Measurements from ENCODE around the gene NHS.
"Not testable (repeated sequence)": the region's sequence is repeated elsewhere in the genome, so short reads cannot be mapped to it uniquely, and the experiment has no call there.

Gene NHS

DNA sequence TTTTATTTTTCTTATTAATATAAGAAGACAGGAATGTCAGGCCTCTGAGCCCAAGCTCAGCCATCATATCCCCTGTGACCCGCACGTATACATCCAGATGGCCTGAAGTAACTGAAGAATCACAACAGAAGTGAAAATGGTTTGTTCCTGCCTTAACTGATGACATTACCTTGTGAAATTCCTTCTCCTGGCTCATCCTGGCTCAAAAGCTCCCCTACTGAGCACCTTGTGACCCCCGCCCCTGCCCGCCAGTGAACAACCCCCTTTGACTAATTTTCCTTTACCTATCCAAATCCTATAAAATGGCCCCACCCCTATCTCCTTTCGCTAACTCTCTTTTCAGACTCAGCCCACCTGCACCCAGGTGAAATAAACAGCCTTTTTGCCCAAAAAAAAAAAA is 71.3 kb downstream of the NHS start:
- not testable (repeated sequence) for DNase-seq (ENCODE audit: low read depth in 1 of 2, low spot score in 1 of 2)

GRCh38 chrX:17448188-17448587 is 73.2 kb downstream of the NHS start:
- no peak for DNase-seq (ENCODE audit: low read depth in 1 of 2, low spot score in 1 of 2)

DNA sequence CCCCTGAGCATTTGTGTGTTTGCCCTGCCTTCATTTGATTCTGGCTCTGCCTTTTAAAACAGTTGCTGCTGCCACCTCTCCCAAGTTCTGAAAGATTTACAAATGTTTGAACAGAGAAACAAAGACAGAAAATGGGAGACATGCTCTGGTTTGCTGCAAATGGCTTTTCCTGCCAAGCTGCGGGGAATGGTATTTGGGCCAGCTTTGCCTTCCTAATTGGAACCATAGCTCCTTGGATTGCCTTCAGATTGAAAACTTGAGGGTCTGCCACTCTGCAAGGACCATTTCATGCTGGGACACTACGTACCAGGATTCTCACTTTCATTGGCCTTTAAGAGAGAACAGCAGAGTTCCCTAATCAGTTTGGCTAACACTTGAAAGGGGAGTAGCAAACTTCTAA is 74.9 kb downstream of the NHS start:
- no peak for DNase-seq (ENCODE audit: low read depth in 1 of 2, low spot score in 1 of 2)

DNA sequence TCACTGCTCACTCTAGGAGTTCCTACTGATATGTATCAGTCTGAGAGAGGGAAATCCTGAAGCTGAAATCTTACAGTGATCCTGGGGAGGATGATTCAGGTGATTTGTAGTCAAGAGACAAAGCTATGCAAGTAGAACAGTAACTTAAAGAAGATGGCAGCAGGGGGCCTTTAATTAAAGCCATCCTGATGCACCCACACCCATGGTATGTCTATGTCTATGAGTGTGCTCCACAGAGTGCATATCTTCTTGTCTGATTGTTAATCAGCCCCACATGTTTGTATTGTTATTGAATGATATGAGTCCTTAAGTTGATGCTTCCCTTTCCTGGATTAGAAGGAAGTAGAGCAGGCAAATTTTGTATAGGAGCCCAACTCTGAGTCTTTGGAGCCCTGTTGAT is 78.8 kb downstream of the NHS start:
- DNase-seq (ENCODE audit: low read depth in 1 of 2, low spot score in 1 of 2) = no peak

GRCh38 chrX:17456526-17456925 is 81.5 kb downstream of the NHS start:
- no peak for DNase-seq (ENCODE audit: low read depth in 1 of 2, low spot score in 1 of 2)

DNA sequence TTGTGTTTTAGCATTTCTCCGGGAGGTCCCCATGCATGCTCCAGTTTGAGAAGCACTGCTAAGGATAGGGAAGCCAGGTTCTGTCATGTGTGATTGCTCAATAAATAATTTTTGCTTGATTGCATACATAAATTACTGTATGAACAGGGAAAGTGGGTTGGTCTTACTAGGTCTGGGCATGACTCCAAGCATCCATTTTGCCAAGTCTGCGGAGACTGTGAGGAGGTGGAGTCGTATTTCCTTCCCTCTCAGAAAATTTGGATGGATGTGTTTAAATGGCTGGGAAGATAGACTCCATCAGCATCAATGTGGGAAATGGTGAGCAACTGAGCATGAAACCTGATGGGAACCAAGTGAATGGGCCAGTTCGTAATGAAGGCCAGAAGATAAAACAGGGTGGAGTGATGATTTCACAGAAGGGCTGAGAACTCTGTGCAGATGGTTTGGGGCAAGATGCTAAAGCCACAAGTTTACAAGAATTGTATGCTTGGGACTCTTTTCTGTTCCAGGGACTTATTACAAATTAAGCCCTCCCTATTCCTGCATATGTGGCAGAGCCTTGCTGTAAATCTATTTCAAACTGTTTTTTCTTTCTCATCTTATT is 84.1 kb downstream of the NHS start:
- no peak for DNase-seq (ENCODE audit: low read depth in 1 of 2, low spot score in 1 of 2)

GRCh38 chrX:17459661-17460060 is 84.7 kb downstream of the NHS start:
- DNase-seq (ENCODE audit: low read depth in 1 of 2, low spot score in 1 of 2) = no peak

DNA sequence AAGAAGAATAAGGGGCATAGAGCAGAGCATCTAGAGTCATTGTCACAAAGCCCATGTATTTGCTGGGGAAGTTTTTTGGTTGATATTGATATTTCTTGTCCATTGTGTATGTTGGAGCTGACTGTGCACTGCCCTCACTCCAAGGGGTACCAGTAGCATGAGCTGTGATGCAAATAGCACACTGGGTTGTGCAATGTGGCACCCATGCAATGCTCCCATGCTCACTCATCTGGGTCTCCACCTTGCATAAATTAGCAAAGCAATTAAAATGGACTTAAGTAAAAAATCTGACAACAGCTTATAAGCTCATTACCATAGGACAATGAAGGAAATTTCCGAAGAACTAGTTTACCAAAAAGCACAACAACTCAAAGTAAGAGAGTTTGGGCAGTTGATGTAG is 87.9 kb downstream of the NHS start:
- no peak for DNase-seq (ENCODE audit: low read depth in 1 of 2, low spot score in 1 of 2)

GRCh38 chrX:17464194-17464593 is 89.2 kb downstream of the NHS start:
- no peak for DNase-seq (ENCODE audit: low read depth in 1 of 2, low spot score in 1 of 2)

GRCh38 chrX:17465201-17465600 is 90.2 kb downstream of the NHS start:
- no peak for DNase-seq (ENCODE audit: low read depth in 1 of 2, low spot score in 1 of 2)

- DNase-seq (ENCODE audit: low read depth in 1 of 2, low spot score in 1 of 2) = no peak
Measured at GRCh38 chrX:17465802-17466201, 90.8 kb downstream of the NHS start.

GRCh38 chrX:17470136-17470535 is 95.1 kb downstream of the NHS start:
- DNase-seq (ENCODE audit: low read depth in 1 of 2, low spot score in 1 of 2) = no peak

DNA sequence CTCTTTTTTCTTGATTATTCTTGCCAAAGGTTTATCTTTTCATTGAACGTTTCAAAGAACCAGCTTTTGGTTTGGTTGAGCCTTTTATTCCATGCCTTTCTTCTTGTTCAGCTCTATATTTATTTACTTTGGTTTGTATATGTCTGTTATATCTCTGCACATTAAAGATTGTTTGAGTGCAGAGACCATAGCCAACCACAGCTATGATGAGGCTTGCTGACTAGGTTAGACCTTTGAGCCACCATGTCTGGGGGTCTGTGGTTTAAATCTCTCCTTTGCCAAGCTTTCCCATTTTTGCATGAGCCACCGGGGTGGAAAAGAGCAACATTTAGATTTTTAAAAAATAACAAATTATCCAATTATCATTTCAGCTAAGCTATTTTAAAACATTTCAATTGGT is 96.1 kb downstream of the NHS start:
- DNase-seq (ENCODE audit: low read depth in 1 of 2, low spot score in 1 of 2) = no peak

DNA sequence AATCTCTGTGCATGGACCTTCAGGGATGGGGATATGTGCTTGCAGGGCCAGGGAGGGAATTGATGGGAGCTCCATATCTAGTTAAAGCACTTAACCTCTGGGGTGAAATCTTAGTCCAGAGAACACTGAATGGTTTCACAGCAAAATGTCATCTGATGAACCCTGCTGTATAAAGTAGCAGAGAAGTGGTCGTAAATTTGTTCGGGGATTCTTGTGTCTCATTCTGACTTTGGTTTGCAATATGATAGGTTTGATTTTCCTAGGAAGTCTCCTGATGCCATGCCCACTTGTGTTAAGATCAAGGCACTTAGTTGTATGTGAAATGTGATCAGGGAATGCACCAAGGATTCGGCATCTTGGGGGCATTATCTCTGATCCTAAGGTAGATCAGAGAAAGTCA is 96.9 kb downstream of the NHS start:
- no peak for DNase-seq (ENCODE audit: low read depth in 1 of 2, low spot score in 1 of 2)

- no peak for DNase-seq (ENCODE audit: low read depth in 1 of 2, low spot score in 1 of 2)
Measured at GRCh38 chrX:17472424-17472823, 97.4 kb downstream of the NHS start.

DNA sequence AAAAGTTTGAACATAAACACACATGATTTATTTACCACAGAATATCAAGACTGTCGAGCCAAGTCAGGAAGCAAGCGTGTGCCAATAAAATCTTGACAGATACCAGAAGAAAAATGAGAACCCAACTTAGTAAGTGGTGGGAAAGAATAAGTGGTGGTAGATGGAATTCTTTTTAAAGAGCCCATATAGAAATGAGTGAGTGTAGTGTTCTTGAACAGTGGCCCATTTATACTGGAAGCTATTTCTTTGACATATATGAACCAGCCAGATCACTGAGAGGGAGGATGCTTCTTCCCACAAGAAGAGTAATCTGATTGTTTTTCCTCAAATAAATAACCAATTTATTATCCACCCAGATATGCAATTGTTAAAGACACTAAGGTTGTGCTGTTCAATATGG is 98.0 kb downstream of the NHS start:
- no peak for DNase-seq (ENCODE audit: low read depth in 1 of 2, low spot score in 1 of 2)

- DNase-seq (ENCODE audit: low read depth in 1 of 2, low spot score in 1 of 2) = no peak
Measured at GRCh38 chrX:17474892-17475291, 99.9 kb downstream of the NHS start.

DNA sequence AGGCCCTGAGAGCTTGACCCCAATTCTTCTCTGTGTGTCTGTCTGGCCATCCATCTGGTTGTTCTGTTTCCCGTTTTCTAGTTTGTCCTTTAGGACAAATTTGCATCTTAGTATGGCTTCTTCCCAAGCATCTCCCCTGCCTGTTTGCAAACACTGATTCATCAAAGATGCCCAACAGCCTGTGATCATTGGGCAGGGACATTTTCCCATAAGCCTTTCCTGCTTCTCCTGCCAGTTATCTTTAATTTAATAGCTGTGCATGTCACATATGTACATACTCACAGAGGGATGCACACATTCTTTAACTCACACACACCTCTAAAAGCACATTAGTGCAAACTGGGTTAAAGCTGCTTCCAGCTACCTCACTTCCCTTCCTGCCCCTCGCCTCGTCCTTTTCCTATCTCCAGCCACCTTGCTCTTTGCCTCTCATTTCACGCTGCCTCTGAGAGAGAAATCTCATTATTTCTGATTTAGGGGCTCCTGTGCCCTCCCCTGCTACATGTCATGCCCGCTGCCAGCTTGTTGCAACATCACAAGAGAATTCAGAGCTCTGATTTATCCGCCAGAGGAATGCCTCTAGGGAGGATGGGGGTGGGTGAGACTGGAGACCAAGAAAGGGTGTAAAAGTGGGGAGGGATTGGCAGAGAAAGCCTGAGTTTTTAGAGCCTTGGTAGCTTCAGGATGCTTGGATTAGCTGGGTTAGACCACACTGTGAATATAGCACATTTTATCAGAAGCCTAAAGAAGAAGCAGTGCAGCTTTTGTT is 100.6 kb downstream of the NHS start:
- no peak for DNase-seq (ENCODE audit: low read depth in 1 of 2, low spot score in 1 of 2)

- no peak for DNase-seq (ENCODE audit: low read depth in 1 of 2, low spot score in 1 of 2)
Measured at GRCh38 chrX:17476411-17476810, 101.4 kb downstream of the NHS start.

DNA sequence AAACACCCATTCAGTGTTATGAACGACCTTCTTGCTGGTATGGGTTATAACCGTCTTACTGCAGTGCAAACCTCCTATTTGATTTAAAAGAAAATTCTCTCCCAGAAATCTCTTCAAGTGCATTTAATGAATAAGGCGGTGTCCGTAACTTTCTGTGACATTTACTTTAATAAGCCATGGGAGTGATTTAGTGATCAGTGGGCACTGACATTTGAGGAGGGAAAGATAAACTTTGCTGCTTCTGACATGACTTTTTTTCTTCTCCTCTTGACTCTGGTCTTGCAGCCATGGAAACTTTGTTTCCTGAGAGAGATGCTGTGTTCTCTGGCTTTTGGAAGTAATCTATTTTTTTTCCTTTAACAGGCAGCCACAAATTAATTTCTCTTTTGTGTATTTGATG is 106.1 kb downstream of the NHS start:
- DNase-seq (ENCODE audit: low read depth in 1 of 2, low spot score in 1 of 2) = no peak

- no peak for DNase-seq (ENCODE audit: low read depth in 1 of 2, low spot score in 1 of 2)
Measured at GRCh38 chrX:17484592-17484991, 109.6 kb downstream of the NHS start.

GRCh38 chrX:17485391-17485790 is 110.4 kb downstream of the NHS start:
- no peak for DNase-seq (ENCODE audit: low read depth in 1 of 2, low spot score in 1 of 2)

GRCh38 chrX:17488036-17488435 is 113.0 kb downstream of the NHS start:
- no peak for DNase-seq (ENCODE audit: low read depth in 1 of 2, low spot score in 1 of 2)
